ENCODE results near the gene TRPV6. TPM values are rescaled to one million over a fixed set of nuclear protein-coding genes. Genes with fewer than 3 reads are reported as not detected.

The TRPV6 gene
- total and polyA plus RNA-seq, 2 experiments from 2014 or later = 0.08 to 0.80 TPM

GRCh38 chr7:142866361-142867096 lies 19.0 kb downstream of the TRPV6 start:
- Mint-ChIP-seq H3K9me3 (no peaks in the 10 kb centered on the region), H3K27ac (no peak overlapping the region; the same call in 1 of the 2 replicates), H3K27me3 (ENCODE audit: insufficient read depth, low read depth, poor library complexity) (peaks cover 13% of the 10 kb centered on the region), H3K4me3 (no peak overlapping the region), H3K36me3 (ENCODE audit: low read depth) (peaks cover 8% of the 10 kb centered on the region; the same call in 2 of the 3 replicates), H3K4me1 (peaks cover 32% of the 10 kb centered on the region)
- no peak overlapping the region for H3K4me3 ChIP-seq
- no peaks in the 10 kb centered on the region for H3K79me2 ChIP-seq (replicated peaks; ENCODE audit: insufficient read depth)
- H3K9me2 ChIP-seq (ENCODE audit: insufficient read depth) = no peaks in the 10 kb centered on the region
- no peaks in the 10 kb centered on the region for H4K20me1 ChIP-seq (replicated peaks; ENCODE audit: insufficient read depth)
- TF ChIP-seq ZNF331 (CRISPR knock-in tag; IDR thresholded peaks at IDR 0.05; ENCODE audit: low read depth) = no peak
- peak; percentile 77 to 87 for TF ChIP-seq CTCF (conservative IDR thresholded peaks at IDR 0.05; ENCODE audit: low read depth in 2 of 2)
- no peak overlapping the region for H2AFZ ChIP-seq
- DNase-seq (ENCODE audit: low spot score) (peak; percentile 85), ATAC-seq (peak; percentile 90)
- H3K4me1 ChIP-seq (ENCODE audit: insufficient read depth) = peaks cover 20% of the 10 kb centered on the region
- H3K36me3 ChIP-seq (ENCODE audit: insufficient read depth) = no peaks in the 10 kb centered on the region; the same call in 1 of the 2 replicates
- no peaks in the 10 kb centered on the region for H3F3A ChIP-seq (replicated peaks; ENCODE audit: low read depth)
- no peaks in the 10 kb centered on the region for H3K27me3 ChIP-seq (ENCODE audit: insufficient read depth)
- H3K4me2 ChIP-seq = no peak overlapping the region
- H3K27ac ChIP-seq (ENCODE audit: low read depth) = no peak overlapping the region

- Histone ChIP-seq H3K36me3 (ENCODE audit: insufficient read depth) (no peaks in the 10 kb centered on the region; the same call in none of the 2 replicates), H3K4me2 (no peak overlapping the region), H2AFZ (no peak overlapping the region), H3K9me2 (ENCODE audit: insufficient read depth) (no peaks in the 10 kb centered on the region), H3K27me3 (ENCODE audit: insufficient read depth) (no peaks in the 10 kb centered on the region), H3K79me2 (replicated peaks; ENCODE audit: insufficient read depth) (no peaks in the 10 kb centered on the region), H4K20me1 (replicated peaks; ENCODE audit: insufficient read depth) (no peaks in the 10 kb centered on the region), H3K27ac (ENCODE audit: low read depth) (no peak overlapping the region), H3K4me1 (ENCODE audit: insufficient read depth) (peaks cover 23% of the 10 kb centered on the region), H3F3A (replicated peaks; ENCODE audit: low read depth) (no peaks in the 10 kb centered on the region), H3K4me3 (no peak overlapping the region)
- ATAC-seq (peak; percentile 11; the same call in 2 of the 3 replicates), DNase-seq (ENCODE audit: low spot score) (no peak)
- no peak overlapping the region for H3K4me3 Mint-ChIP-seq
- peaks cover 13% of the 10 kb centered on the region for H3K27me3 Mint-ChIP-seq (ENCODE audit: insufficient read depth, low read depth, poor library complexity)
- H3K36me3 Mint-ChIP-seq (ENCODE audit: low read depth) = peaks cover 8% of the 10 kb centered on the region; the same call in 2 of the 3 replicates
- peaks cover 34% of the 10 kb centered on the region for H3K4me1 Mint-ChIP-seq
- no peaks in the 10 kb centered on the region for H3K9me3 Mint-ChIP-seq
- H3K27ac Mint-ChIP-seq = no peak overlapping the region
- TF ChIP-seq POLR2AphosphoS5 (IDR thresholded peaks at IDR 0.05; ENCODE audit: low read depth) = no peak
- no peak for TF ChIP-seq JUNB (IDR thresholded peaks at IDR 0.05; ENCODE audit: unreplicated experiment)
- no peak for TF ChIP-seq CREB1 (CRISPR knock-in tag; IDR thresholded peaks at IDR 0.05; ENCODE audit: low read depth)
- no peak for TF ChIP-seq EZH2phosphoT487 (IDR thresholded peaks at IDR 0.05; ENCODE audit: unreplicated experiment)
- TF ChIP-seq ZNF114 (CRISPR knock-in tag; IDR thresholded peaks at IDR 0.05) = no peak
- no peak for TF ChIP-seq NANOG (IDR thresholded peaks at IDR 0.05; ENCODE audit: borderline replicate concordance)
- no peak for TF ChIP-seq CTCF (conservative IDR thresholded peaks at IDR 0.05; ENCODE audit: low read depth in 2 of 2)
- TF ChIP-seq EZH2 (IDR thresholded peaks at IDR 0.05; ENCODE audit: low read depth, unreplicated experiment) = no peak
- TF ChIP-seq REST (IDR thresholded peaks at IDR 0.05; ENCODE audit: unreplicated experiment) = no peak
- TF ChIP-seq STAT1 (IDR thresholded peaks at IDR 0.05; ENCODE audit: unreplicated experiment) = no peak
- TF ChIP-seq ETS1 (IDR thresholded peaks at IDR 0.05) = no peak
Observed at GRCh38 chr7:142865766-142866165, 19.8 kb downstream of the TRPV6 start.

Data from GM23338 (cell line).